IMR-90 (cell line): ENCODE data around the gene KCNAB2. TPM values are rescaled to one million over a fixed set of nuclear protein-coding genes. Genes with fewer than 3 reads are reported as not detected.

ENCODE experiments used
- ATAC-seq: fragments of 200-7000 bp; cut with Tn5 transposase; 2 replicates; pipeline ENCODE4 v1.9.1; 2020; ENCODE audit warnings: low read depth, mild to moderate bottlenecking, moderate library complexity
- BruUV-seq: library from RNA; stranded (reverse); fragments of 400-500 nt; replicated peaks from 2 replicates; lab custom pipeline; 2021; lab: Mats Ljungman, UMichigan
- CTCF ChIA-PET: fragments of 300-600 bp; formaldehyde crosslinking; extraction: SDS; loops from one replicate; lab custom pipeline; 2021; ENCODE audit warnings: antibody characterized with exemption; lab: Yijun Ruan, JAX
- POLR2A ChIA-PET: fragments of 300-600 bp; sonication (Branson Sonifier 250); formaldehyde crosslinking; loops from one replicate; lab custom pipeline; 2022; ENCODE audit warnings: antibody characterized with exemption; ENCODE audit not compliant: unreplicated experiment; lab: Charles Lee
- DNase-seq: peaks from one replicate; pipeline ENCODE4 v3.0.0; 2013
- H2AFZ ChIP-seq: replicated peaks from 2 replicates; pipeline ENCODE3; 2013; ENCODE audit warnings: low read length, mild to moderate bottlenecking; ENCODE audit not compliant: poor library complexity
- H2AK5ac ChIP-seq: 2 replicates; pipeline ENCODE4 v1.6.1; 2013; ENCODE audit warnings: low read depth, low read length, inconsistent platforms
- H2AK9ac ChIP-seq: replicated peaks from 2 replicates; pipeline ENCODE3; 2013; ENCODE audit warnings: mild to moderate bottlenecking, low read depth, low read length, moderate library complexity; ENCODE audit not compliant: poor library complexity
- H2BK120ac ChIP-seq: 2 replicates; pipeline ENCODE4 v1.6.1; 2013; ENCODE audit warnings: low read depth, low read length, inconsistent platforms
- H2BK15ac ChIP-seq: 3 replicates; pipeline ENCODE4 v1.6.1; 2013; ENCODE audit warnings: low read depth, low read length, inconsistent platforms
- H2BK20ac ChIP-seq: 2 replicates; pipeline ENCODE4 v1.6.1; 2013; ENCODE audit warnings: low read depth, mild to moderate bottlenecking, inconsistent platforms, low read length, moderate library complexity
- H2BK5ac ChIP-seq: 2 replicates; pipeline ENCODE4 v1.6.1; 2013; ENCODE audit warnings: mild to moderate bottlenecking, low read depth, low read length, inconsistent platforms; ENCODE audit not compliant: poor library complexity, severe bottlenecking
- H3K14ac ChIP-seq: replicated peaks from 2 replicates; pipeline ENCODE4 v1.6.1; 2013; ENCODE audit warnings: low read depth, low read length, inconsistent platforms
- H3K18ac ChIP-seq: 2 replicates; pipeline ENCODE4 v1.6.1; 2013; ENCODE audit warnings: low read depth, low read length, control low read depth
- H3K23ac ChIP-seq: 2 replicates; pipeline ENCODE4 v1.6.1; 2013; ENCODE audit warnings: low read depth, low read length, inconsistent platforms
- H3K27ac ChIP-seq: 2 replicates; pipeline ENCODE4 v1.5.1; 2013; ENCODE audit warnings: mild to moderate bottlenecking, control low read depth, low read length; ENCODE audit not compliant: insufficient read depth
- H3K27me3 ChIP-seq: 2 replicates; pipeline ENCODE4 v1.6.1; 2013; ENCODE audit warnings: low read length; ENCODE audit not compliant: control insufficient read depth, insufficient read depth
- H3K36me3 ChIP-seq: 2 replicates; pipeline ENCODE4 v1.6.1; 2013; ENCODE audit warnings: low read length, mixed read lengths; ENCODE audit not compliant: control insufficient read depth, insufficient read depth
- H3K4ac ChIP-seq: 2 replicates; pipeline ENCODE4 v1.6.1; 2013; ENCODE audit warnings: low read depth, low read length, inconsistent platforms
- H3K4me1 ChIP-seq: 2 replicates; pipeline ENCODE4 v1.6.1; 2013; ENCODE audit warnings: low read length, mixed read lengths; ENCODE audit not compliant: control insufficient read depth, insufficient read depth
- H3K4me2 ChIP-seq: 2 replicates; pipeline ENCODE4 v1.6.1; 2013; ENCODE audit warnings: low read depth, mild to moderate bottlenecking, control low read depth, low read length, moderate library complexity
- H3K4me3 ChIP-seq: 2 replicates; pipeline ENCODE4 v1.5.1; 2013; ENCODE audit warnings: low read depth, mild to moderate bottlenecking, control low read depth, low read length, moderate library complexity; ENCODE audit not compliant: insufficient read depth
- H3K56ac ChIP-seq: 2 replicates; pipeline ENCODE4 v1.6.1; 2013; ENCODE audit warnings: low read length, inconsistent platforms; ENCODE audit not compliant: insufficient read depth; ENCODE audit errors: extremely low read depth
- H3K79me1 ChIP-seq, 2 experiments: 2 replicates each; pipeline ENCODE4 v1.6.1; 2013; ENCODE audit warnings: low read length in 2 of 2, inconsistent platforms in 1 of 2, low read depth in 1 of 2
- H3K9ac ChIP-seq: 2 replicates; pipeline ENCODE4 v1.6.1; 2013; ENCODE audit warnings: low read depth, low read length, control low read depth
- H3K9me1 ChIP-seq: 2 replicates; pipeline ENCODE4 v1.6.1; 2013; ENCODE audit warnings: low read length, inconsistent platforms; ENCODE audit not compliant: insufficient read depth
- H3K9me3 ChIP-seq: 2 replicates; pipeline ENCODE4 v1.6.1; 2013; ENCODE audit warnings: low read length; ENCODE audit not compliant: control insufficient read depth, insufficient read depth
- H4K20me1 ChIP-seq: 2 replicates; pipeline ENCODE4 v1.6.1; 2013; ENCODE audit warnings: low read length, inconsistent platforms; ENCODE audit not compliant: insufficient read depth
- H4K5ac ChIP-seq: 2 replicates; pipeline ENCODE4 v1.6.1; 2013; ENCODE audit warnings: mild to moderate bottlenecking, low read depth, low read length, control low read depth
- H4K8ac ChIP-seq, 2 experiments: 2 replicates each; pipeline ENCODE4 v1.6.1; 2013; ENCODE audit warnings: low read depth in 2 of 2, low read length in 2 of 2, control low read depth in 1 of 2, inconsistent platforms in 1 of 2
- H4K91ac ChIP-seq: 2 replicates; pipeline ENCODE4 v1.6.1; 2013; ENCODE audit warnings: low read depth, low read length, inconsistent platforms; ENCODE audit not compliant: insufficient read depth
- BHLHE40 ChIP-seq: fragments of 150-350 bp; IDR thresholded peaks from 2 replicates; pipeline ENCODE4 v1.6.1; 2016; ENCODE audit warnings: mild to moderate bottlenecking, low read depth, low read length
- CEBPB ChIP-seq: IDR thresholded peaks from 2 replicates; pipeline ENCODE4 v1.6.1; 2012; ENCODE audit warnings: low read depth, low read length, improper control_type of control experiment
- CHD1 ChIP-seq: IDR thresholded peaks from 2 replicates; pipeline ENCODE4 v1.6.1; 2012; ENCODE audit warnings: low read depth, low read length, improper control_type of control experiment
- FOS ChIP-seq: fragments of 150-350 bp; IDR thresholded peaks from 2 replicates; pipeline ENCODE4 v1.6.1; 2016; ENCODE audit warnings: low read depth, low read length
- MAFK ChIP-seq: IDR thresholded peaks from 2 replicates; pipeline ENCODE4 v1.6.1; 2012; ENCODE audit warnings: low read depth, low read length, improper control_type of control experiment
- MAZ ChIP-seq: IDR thresholded peaks from 2 replicates; pipeline ENCODE4 v1.6.1; 2012; ENCODE audit warnings: low read depth, mild to moderate bottlenecking, low read length, improper control_type of control experiment, moderate library complexity, borderline replicate concordance
- NFE2L2 ChIP-seq: fragments of 150-350 bp; IDR thresholded peaks from 2 replicates; pipeline ENCODE4 v1.6.1; 2016; ENCODE audit warnings: low read depth, mild to moderate bottlenecking, low read length
- POLR2A ChIP-seq: IDR thresholded peaks from 2 replicates; pipeline ENCODE4 v1.6.1; 2012; ENCODE audit warnings: mild to moderate bottlenecking, low read depth, low read length
- RAD21 ChIP-seq: IDR thresholded peaks from 2 replicates; pipeline ENCODE4 v1.6.1; 2012; ENCODE audit warnings: low read length, improper control_type of control experiment
- RCOR1 ChIP-seq: IDR thresholded peaks from 2 replicates; pipeline ENCODE4 v1.6.1; 2012; ENCODE audit warnings: mild to moderate bottlenecking, low read length, improper control_type of control experiment; ENCODE audit not compliant: insufficient replicate concordance
- RFX5 ChIP-seq: IDR thresholded peaks from 2 replicates; pipeline ENCODE4 v1.8.0; 2012; ENCODE audit warnings: low read depth, mild to moderate bottlenecking, low read length, moderate library complexity
- SMC3 ChIP-seq: fragments of 150-350 bp; IDR thresholded peaks from 2 replicates; pipeline ENCODE4 v1.6.1; 2016; ENCODE audit warnings: low read depth, mild to moderate bottlenecking, antibody characterized with exemption, low read length, moderate library complexity
- WGBS, 2 experiments: methylation state at CpG; one replicate each; pipeline versions ENCODE4 v1.1.5 to v1.1.7; 2013; ENCODE audit warnings: missing lambda C conversion rate in 2 of 2; ENCODE audit not compliant: insufficient read length in 1 of 2; ENCODE audit errors: extremely low coverage in 2 of 2; 5-methylcytosine and 5-hydroxymethylcytosine counted together
- dilution Hi-C: fragments of 300-500 bp; cut with HindIII; formaldehyde crosslinking; loops from one replicate; pipeline ENCODE4 v1.14.3; 2018; ENCODE audit warnings: low sequenced_read_pairs; ENCODE audit not compliant: unreplicated experiment
- in situ Hi-C: fragments of 300-500 bp; cut with MboI; formaldehyde crosslinking; loops from 3 replicates; pipeline ENCODE4 v1.14.3; 2019; ENCODE audit warnings: low sequenced_read_pairs, inconsistent platforms, mixed read lengths
- intact Hi-C: fragments of 100-400 bp; cut with micrococcal nuclease; formaldehyde crosslinking; loops from 2 replicates; pipeline ENCODE4 v1.10.0; 2022
- polyA plus RNA-seq, 3 experiments: library from polyadenylated mRNA; depleted of rRNA; stranded (reverse); fragments of >200 nt; gene quantifications; 2 replicates each; pipeline ENCODE4 v1.2.3, GENCODE V29; 2012; ENCODE audit warnings: low replicate concordance in 1 of 3
- total RNA-seq: library from RNA; depleted of rRNA; stranded (reverse); fragments of >200 nt; gene quantifications from 2 replicates; pipeline ENCODE4 v1.2.3, GENCODE V29; 2012
- TF ChIP-seq, protein P1 (sequence below): fragments of 150-350 bp; IDR thresholded peaks from 2 replicates; pipeline ENCODE4 v1.6.1; 2016; ENCODE audit warnings: low read depth, mild to moderate bottlenecking, low read length, moderate library complexity, borderline replicate concordance
- TF ChIP-seq, protein P2 (sequence below): conservative IDR thresholded peaks from 2 replicates; pipeline ENCODE4 v1.5.1; 2012; ENCODE audit warnings: mild to moderate bottlenecking, low read depth, low read length, improper control_type of control experiment
- TF ChIP-seq, protein P3 (sequence below): fragments of 150-350 bp; IDR thresholded peaks from 2 replicates; pipeline ENCODE4 v1.6.1; 2017; ENCODE audit warnings: mild to moderate bottlenecking, antibody characterized with exemption, low read length, low read depth

Gene KCNAB2
- total and polyA plus RNA-seq, 2 of the 4 experiments (the other 2 are of a cell fraction): 1.3 to 4.2 TPM

DNA sequence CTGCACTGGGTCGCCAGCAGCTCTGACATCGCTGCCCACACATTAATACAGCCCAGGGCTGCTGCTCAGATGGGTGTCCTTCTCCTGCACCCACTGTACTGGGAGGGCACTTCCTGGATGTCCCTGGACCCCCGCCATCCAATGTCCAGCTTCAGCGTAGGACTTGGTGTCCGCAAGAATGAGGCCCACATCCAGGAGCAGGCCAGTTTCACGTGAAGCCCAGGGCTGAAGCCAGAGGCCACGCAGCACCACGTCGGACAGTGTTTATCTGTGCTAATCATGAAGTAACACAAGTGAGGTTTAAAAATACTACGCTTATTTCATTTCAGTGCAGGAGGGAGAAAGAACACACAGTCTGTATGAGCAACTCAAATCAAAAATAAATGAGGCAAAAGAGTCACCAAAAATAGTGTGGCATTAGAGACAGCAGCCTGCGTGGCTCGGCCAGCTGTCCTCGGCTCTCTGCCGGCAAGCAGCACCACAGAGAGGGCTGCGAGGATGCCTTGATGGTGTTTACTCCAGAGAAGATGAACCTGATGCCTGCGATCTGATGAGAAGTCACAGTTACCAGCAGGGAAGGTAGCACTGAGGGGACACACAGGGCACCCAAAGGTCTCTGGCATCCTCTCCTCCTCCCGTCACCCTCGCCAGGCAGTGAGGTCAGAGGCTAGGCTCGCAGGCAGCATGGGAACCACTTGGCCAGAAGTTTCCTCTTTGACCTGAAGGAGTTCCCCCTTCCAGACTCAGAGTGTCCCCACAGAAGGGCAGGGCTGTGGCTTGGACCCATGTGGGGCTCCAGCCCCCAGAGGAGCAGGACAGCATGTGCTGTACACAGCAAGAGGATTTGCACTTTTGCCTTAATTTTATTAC lies 31.3 kb upstream of the KCNAB2 start:
- Histone ChIP-seq H3K23ac (no peak overlapping the region), H4K8ac (no peak overlapping the region), H4K5ac (no peak overlapping the region), H2AK9ac (no peak overlapping the region), H4K20me1 (no peaks in the 10 kb centered on the region), H2BK5ac (no peak overlapping the region), H2AK5ac (no peak overlapping the region), H2AFZ (no peak overlapping the region), H2BK15ac (no peak overlapping the region), H3K4ac (no peak overlapping the region), H3K36me3 (no peaks in the 10 kb centered on the region), H3K14ac (no peak overlapping the region), H3K56ac (no peak overlapping the region), H3K27me3 (no peaks in the 10 kb centered on the region), H3K4me1 (no peaks in the 10 kb centered on the region), H2BK20ac (no peak overlapping the region), H3K9me1 (no peaks in the 10 kb centered on the region; the same call in 1 of the 2 replicates), H3K79me1 (no peaks in the 10 kb centered on the region), H3K9me3 (no peaks in the 10 kb centered on the region), H3K4me3 (no peak overlapping the region), H3K4me2 (no peak overlapping the region), H3K27ac (no peak overlapping the region), H3K18ac (no peak overlapping the region), H4K91ac (no peak overlapping the region), H2BK120ac (no peak overlapping the region), H3K9ac (no peak overlapping the region)
- BruUV-seq: no TSS peak
- POLR2A ChIA-PET: no interaction called here
- in situ Hi-C loops: no loop called here
- intact Hi-C loops: no loop called here
- DNase-seq (no peak), ATAC-seq (no peak)
- 80% methylated on average over 9 of the region's 19 CpGs; no CpG with 5 or more reads in 1 of the 2 experiments for WGBS, 2 experiments
- CTCF ChIA-PET: interaction anchor here (0.6 kb wide), 1 partner anchor 15 kb away, joined by 3 read pairs; no protein-coding TSS in a partner anchor
- dilution Hi-C loops: no loop called here
- TF ChIP-seq RCOR1 (no peak), MAZ (no peak), RAD21 (no peak), RFX5 (no peak), CHD1 (no peak), CEBPB (no peak), BHLHE40 (no peak), MAFK (no peak), NFE2L2 (no peak), SMC3 (no peak), POLR2A (no peak), FOS (no peak)
- TF ChIP-seq, protein P1, sequence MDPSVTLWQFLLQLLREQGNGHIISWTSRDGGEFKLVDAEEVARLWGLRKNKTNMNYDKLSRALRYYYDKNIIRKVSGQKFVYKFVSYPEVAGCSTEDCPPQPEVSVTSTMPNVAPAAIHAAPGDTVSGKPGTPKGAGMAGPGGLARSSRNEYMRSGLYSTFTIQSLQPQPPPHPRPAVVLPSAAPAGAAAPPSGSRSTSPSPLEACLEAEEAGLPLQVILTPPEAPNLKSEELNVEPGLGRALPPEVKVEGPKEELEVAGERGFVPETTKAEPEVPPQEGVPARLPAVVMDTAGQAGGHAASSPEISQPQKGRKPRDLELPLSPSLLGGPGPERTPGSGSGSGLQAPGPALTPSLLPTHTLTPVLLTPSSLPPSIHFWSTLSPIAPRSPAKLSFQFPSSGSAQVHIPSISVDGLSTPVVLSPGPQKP: no peak
- TF ChIP-seq, protein P2, sequence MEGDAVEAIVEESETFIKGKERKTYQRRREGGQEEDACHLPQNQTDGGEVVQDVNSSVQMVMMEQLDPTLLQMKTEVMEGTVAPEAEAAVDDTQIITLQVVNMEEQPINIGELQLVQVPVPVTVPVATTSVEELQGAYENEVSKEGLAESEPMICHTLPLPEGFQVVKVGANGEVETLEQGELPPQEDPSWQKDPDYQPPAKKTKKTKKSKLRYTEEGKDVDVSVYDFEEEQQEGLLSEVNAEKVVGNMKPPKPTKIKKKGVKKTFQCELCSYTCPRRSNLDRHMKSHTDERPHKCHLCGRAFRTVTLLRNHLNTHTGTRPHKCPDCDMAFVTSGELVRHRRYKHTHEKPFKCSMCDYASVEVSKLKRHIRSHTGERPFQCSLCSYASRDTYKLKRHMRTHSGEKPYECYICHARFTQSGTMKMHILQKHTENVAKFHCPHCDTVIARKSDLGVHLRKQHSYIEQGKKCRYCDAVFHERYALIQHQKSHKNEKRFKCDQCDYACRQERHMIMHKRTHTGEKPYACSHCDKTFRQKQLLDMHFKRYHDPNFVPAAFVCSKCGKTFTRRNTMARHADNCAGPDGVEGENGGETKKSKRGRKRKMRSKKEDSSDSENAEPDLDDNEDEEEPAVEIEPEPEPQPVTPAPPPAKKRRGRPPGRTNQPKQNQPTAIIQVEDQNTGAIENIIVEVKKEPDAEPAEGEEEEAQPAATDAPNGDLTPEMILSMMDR: no peak
- TF ChIP-seq, protein P3, sequence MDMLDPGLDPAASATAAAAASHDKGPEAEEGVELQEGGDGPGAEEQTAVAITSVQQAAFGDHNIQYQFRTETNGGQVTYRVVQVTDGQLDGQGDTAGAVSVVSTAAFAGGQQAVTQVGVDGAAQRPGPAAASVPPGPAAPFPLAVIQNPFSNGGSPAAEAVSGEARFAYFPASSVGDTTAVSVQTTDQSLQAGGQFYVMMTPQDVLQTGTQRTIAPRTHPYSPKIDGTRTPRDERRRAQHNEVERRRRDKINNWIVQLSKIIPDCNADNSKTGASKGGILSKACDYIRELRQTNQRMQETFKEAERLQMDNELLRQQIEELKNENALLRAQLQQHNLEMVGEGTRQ: no peak
